Measurements from ENCODE around the gene SGTA.

Gene SGTA

DNA sequence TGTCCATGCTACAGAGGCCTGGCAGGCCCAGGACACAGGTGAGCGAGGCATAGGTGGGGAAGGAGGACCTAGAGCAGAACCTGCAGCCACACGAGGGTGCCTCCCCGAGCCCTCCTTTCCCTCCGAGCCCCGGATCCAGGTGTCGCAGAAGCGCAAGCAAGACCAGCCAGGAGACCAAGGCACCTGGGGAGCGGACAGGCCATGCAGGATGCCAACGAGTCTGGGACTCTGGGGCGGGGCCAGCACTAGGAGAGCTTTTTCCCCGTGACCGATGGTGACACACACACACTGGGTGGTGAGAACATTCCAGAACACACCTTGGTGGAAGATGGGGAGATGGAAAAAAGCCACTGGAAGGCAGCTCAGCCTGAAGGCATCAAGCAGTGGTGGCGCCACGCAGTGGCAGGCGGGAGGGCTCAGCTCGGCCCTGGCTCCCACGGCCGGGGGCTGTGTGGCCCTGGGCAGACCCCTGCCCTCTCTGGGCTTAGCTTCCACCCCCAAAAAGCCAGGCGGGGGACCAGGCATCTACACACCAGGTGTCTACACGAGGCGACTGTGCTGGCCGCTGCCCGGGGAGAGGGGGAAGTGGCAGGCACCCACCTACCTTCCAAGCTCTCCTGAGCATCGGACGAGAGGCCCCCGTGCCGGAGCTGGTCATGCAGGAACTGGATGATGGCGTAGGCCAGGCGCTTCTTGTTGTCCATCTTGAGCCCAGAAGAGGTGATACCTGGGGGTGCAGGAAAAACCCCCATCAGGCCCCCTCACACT lies 14.5 kb downstream of the SGTA start:
- FAIRE-seq = no peak

DNA sequence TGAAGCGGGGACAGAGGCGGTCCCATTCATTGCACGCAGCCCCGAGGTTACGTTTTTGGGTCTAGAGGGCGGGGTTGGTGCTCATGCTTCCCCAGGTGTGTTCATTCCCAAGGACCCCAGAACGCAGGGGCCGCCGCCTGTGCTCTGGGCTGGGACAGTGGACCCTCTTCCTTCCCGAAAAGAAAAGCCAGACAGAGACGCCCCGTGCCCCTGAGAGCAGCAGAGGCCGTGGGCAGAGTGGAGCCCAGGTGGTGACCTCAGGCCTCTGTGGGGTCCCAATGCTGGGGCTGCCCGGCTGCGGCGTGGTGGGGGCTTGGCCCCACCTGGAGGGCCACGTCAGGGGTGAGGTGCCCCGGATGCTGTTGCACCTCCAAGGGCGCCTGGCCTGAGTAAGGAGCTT lies 15.4 kb downstream of the SGTA start:
- FAIRE-seq = no peak

DNA sequence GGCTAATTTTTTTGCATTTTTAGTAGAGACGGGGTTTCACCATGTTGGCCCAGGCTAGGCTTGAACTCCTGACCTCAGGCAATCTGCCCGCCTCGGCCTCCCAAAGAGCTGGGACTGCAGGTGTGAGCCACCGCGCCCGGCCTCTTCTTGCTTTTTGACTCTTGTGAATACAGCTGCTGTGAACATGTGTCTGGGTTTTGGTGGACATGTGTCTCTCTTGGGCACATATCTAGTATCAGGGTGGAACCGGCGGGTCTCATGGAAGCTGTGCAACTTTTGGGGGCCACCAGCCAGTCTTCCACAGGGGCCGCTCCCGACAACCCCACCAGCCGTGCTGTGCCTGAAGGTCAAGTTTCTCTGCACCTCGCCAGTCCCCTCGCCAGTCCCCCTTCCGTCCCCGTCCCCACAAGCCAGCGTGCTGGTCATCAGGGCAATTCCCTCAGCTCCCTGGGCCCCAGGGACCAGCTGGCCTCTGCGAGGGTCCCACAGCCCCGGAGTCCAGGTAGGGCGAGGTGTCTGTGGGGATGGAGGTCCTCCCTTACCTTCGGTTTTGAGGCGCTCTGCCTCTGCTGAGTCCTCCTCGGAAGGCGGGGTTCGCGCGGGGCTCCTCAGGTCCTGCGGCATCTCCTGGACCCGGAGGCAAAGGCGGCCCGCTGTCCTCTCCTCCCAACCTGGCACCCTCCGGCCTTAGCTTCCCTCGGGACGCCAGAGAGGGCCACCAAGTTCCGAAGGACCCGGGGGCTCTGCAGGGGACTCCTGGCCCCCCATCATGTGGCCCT lies 16.3 kb downstream of the SGTA start:
- FAIRE-seq = no peak

DNA sequence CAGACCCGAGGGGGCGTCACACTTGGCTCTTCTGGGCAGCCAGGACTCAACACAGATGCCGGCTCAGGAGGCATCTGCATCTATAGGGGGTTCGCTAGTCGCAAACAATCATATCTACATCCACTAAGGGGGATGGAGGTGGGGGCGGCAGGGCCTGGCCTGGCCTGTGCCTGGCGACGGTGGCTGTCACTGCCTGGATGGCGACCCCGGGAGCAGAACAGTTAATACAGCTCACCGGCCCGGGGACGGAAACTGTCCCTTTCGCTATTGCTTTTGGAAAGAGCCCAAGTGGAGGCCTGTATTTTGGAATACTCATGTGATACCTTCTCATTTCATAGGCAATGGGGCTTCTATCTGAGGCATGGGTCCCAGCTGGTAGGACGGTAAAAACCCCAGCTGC lies 17.7 kb downstream of the SGTA start:
- no peak for FAIRE-seq

DNA sequence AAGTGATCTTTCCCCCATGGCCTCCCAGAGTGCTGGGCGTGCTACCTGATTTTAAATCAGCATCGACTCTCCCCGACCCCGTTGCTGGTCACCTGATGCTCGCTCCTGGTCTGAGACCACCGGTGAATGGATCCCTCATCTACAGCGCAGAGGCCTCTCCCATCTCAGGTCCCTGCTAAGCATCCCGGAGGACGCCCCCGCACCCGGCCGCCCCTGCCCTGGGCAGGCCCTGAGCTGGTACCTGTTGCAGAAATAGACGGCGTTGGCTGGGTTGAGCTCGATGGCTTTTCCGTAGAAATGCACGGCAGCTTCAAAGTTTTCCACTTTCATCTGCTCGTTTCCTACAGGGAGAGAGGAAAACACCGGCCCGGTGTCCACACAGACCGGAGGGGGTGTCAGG lies 18.1 kb downstream of the SGTA start:
- FAIRE-seq = no peak

DNA sequence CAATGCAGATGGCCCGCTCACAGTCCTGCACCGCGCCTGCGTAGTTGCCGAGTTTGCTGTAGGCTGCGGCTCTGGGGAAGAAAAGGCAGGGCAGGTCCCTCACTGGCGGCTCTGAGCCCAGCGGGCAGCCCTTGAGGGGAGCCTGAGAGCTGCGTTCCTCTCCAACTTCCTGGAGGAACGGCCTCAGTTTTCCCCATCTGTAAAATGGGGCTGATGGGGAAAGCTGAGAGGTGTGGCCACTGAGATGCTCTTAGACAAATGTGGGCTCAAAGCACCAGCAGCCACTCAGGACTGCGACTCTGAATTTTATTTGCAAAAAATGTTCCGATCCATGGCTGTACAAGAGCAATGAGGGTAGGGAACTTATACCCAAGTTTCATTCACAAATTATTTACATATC lies 19.4 kb downstream of the SGTA start:
- no peak for FAIRE-seq

DNA sequence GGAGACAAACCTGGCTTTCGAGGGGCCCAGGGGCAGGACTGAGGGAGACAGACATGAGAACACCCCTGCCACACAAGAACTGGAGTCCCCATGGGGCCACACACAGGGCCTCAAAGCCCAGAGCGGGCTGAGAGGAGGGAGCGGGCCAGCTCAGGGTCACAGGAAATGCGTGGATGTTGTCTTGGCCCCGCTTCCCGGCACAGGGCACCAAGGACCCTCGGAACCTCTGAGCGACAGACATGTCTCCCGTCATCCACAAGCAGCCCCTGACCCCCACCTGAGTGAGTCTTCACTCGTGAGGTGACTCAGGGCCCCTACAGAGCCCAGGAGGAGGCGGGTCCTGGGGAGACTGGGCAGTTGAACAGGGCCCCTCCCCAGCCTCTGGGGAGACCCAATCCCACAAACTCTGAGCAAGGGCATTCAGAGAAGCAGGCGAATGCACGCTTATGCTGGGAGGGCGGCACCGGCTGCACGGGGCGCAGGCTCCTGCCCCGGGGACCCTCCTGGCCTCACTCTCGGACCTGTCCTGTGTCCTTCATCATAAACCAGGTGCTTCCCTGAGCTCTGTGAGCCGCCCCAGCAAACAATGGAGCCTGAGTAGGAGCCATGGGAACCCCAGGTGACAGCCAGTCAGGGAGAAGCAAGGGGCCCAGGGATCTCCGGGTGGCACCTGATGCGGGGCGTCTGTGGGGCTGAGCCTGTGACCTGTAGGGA lies 20.1 kb downstream of the SGTA start:
- no peak for FAIRE-seq

DNA sequence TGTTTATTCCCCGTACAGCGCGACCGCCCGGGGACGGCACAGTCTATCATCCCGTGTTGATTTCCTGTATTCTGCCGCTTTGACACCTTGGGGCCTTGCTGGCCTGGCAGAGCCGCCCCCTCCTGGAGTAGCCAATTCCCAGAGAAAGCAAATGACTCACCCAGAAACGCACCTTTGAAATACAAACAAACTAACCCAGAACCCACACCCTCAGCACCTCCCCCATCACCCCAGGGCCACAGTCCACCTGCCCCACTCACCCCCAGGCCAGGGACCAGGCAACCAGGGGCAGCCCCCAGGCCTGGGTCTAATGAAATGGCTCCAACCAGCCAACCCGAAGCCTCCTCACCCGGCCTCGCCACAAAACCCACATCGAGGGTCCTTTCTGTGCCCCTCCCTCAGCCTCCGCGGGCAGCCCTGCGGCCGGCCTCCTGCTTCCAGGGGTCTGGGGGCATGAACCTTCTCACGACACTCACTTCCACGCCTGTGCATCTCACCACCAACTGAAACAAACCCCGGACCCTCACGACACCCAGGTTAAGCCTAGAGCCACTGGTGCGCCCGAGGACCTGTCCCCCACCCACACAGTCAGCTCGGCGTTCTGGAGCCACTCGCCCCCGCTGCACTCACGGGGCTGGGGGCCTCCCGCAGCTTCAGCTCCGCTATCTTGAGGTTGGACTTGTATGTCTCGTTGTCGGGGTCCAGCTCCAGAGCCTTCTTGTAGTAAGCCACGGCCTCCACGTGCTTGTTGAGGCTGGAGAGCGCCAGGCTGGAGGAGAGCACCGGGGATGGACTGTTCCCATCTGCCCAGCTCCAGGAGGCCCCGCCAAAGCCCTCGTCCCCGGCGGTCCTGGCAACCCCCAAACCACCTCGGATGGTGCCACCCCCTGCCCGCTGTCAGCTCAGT lies 20.9 kb downstream of the SGTA start:
- no peak for FAIRE-seq

DNA sequence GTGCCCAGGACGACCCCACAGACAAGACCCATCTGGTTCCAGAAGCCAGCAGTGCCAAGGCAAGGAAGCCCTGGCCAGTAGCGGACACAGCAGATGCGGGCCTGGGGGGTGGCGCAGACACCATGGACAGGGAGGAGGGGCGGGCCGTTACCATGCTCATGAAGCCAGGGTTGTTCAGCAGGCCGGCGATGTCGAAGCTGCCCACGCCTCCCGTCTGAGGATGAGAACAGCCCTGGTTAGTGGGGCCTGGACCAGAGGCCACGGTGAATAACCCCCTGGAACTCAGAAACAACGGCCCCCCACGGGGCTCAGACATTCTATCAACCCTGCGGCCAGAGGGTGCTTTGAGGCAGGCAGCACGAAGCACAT lies 21.8 kb downstream of the SGTA start:
- no peak for FAIRE-seq

DNA sequence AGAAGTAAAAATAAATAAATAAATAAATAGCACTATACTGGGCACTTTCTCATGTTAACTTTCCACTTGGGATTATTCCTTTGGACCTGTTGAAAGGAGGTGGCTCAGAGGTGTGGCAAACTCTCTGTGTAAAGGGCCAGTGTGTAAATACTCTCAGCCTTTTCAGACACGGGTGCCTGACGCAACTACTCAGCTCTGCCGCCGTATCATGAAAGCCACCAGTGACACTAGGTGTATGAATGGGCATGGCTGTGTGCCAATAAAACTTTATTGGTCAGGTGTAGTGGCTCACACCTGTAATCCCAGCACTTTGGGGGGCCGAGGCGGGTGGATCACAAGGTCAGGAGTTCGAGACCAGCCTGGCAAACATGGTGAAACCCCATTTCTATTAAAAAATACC lies 23.1 kb downstream of the SGTA start:
- no peak for FAIRE-seq

DNA sequence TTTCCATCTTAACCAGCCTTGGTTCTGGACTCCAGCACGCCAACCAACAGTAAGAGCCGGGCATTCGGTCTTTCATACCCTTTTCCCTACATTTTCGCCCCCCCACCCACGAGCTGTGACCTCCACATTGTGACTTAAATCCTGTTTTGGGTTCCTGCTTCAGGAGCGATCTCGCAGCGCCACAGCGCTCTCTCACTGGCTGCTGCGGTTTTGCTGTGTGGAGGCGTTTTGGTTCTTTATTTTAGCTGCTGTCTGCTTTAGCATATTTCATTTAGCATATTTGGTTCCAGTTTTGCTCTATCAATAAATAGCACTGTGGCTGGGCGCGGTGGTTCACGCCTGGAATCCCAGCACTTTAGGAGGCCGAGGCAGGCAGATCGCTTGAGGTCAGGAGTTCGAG lies 23.7 kb downstream of the SGTA start:
- FAIRE-seq = no peak

DNA sequence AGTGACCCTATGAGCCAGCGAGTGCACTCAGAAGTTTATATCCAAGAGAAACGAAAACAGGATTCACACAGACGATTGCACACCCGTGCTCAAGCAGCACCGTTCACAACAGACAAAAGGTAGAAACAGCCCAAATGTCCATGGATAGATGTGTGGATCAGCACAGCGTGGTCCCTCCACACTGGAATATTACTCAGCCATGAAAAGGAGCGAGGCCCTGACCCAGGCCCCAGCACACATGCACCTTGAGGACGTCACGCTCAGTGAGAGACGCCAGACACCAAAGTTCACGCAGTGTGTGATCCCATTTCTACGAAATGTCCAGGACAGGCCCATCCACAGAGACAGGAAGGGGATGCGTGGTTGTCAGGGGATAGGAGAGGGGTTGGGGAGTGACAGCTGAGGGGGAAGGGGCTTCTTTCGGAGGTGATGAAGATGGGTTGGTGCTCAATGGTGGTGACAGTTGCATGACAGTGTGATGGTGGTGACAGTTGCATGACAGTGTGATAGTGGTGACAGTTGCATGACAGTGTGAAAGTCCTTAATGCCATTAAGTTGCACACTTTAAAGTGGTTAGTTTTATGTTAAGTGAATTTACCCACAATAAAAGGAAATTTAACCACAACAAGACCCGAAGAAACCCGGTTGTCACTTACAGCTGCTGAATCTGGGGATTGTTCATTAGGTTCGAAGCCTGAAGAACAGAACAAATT lies 24.3 kb downstream of the SGTA start:
- FAIRE-seq = no peak

DNA sequence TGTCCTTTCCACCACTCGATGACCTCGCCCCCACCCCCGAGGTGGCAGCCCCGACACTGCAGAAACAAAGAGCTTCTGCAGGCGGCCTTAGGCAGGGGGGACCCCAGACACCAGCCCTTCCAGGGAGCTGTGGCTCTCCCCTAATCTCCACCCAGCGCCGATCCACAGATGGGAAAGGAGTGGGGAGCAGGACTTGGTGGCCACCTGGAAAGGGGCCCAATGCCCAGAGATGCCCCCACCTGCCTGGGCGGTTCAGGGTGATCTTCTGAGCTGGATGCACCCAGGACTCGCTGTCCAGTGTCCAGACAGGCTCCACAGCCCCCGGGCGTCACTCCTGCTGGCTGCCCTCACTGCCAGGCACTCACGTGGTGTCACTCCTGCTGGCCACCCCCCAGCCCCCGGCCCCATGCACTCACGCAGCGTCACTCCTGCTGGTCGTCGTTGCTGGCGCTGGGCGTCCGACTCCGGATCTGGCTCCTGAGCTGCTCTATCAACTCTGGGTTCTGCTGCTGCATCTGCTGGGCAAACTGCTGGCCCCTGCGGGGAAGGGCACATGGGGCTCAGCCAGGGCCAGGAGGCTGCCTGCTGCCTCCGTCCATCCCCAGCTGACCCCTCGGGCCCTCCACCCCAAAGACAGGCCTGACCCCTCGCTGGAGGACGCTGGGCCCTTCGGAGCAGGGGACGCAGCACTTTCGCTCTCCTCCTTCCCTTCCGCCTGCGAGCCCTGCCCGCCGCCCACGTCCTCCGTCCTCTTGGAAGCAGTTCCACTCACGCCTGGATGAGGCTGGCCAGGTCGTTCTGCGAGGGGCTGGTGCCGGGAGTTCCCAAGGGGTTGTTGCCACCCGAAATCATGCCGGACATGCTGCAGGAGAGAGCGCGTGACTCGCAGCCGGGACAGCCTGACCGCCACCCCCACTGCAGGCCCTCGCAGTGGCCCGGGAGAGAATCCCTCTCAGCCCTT lies 25.9 kb downstream of the SGTA start:
- no peak for FAIRE-seq

DNA sequence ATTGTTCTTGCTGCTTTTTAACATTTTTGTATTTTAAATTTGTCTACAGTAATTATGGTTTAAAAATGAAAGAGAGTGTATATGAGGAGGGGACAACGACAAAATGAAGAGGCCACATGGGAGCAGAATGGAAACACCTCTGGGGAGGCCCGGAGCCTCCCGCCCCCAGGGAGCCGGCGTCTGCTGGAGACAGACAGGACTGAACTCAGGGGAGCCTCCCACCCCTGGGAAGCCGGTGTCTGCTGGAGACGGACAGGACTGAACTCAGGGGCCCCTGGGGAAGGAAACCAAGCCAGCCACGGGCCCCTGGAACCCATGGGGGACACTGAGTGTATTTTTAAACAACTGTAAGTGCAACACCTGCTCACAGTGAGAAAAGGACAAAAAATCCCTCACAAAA lies 26.6 kb downstream of the SGTA start:
- FAIRE-seq = no peak

DNA sequence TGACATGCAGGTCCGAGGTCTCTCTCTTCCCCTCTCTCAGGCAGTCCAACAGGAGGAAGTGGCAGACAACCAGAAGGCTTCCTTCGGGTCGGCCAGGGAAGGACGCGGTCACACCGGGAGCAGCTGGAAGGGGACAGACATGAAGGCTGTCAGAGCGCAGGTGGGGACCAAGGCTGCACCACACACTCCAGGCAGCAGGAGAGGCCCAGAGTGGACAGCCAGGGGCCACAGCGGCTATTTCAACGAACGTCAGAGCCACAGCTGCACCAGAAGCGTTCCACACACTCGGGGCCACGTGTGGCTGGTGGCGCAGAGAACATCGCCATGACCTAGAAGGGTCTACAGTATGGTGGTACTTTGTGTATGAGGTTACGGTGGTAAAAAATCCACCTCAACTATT lies 27.3 kb downstream of the SGTA start:
- no peak for FAIRE-seq

DNA sequence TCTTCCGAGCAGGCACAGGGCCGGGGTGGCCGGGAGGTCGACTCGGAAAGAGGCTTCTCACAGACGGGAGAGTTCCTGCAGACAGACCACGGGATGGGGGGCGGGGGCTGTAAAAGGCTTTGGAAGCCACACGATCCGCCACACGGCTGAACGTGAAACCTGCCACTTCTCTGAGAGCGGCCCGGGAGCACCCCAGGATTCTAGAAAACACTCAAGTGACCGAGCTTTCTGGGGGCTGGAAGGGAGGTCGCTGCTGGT lies 27.7 kb downstream of the SGTA start:
- no peak for FAIRE-seq

DNA sequence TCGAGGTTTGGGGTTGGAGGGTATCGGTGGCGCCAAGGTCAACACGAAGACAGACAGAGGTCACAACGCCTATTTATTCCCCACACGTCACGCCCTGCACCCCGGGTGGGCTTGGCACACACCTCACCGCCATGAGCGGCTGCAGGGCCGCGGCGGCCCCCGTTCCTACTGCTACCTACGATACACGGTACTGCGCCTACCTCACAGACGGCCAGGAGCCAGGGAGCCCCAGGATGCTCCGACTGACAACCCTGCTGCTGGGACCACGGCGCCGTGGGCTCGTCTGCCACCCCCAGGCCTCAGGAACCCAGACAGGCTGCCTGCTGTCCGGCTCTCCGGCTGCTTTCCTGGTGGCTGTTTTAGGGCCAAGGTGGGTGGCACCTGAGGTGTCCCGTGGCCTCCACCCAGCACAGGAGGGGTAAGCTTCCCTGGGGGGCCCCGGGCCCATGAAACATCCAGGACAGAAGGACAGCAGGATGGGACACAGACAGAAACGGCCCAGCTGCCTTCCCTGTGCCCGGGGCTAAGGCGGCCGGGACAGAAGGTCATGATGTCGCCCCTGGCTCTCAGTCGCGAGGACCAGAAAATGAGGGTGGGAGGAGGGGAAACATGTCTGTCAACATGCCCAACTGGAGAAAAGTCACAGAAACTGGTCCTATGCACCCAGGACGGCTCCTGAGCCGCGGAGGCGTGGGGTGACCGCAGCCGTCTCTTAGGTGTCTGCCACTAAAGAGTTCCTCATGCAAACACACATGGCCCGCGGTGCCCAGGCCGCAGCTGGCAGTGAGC lies 28.2 kb downstream of the SGTA start:
- FAIRE-seq = no peak

DNA sequence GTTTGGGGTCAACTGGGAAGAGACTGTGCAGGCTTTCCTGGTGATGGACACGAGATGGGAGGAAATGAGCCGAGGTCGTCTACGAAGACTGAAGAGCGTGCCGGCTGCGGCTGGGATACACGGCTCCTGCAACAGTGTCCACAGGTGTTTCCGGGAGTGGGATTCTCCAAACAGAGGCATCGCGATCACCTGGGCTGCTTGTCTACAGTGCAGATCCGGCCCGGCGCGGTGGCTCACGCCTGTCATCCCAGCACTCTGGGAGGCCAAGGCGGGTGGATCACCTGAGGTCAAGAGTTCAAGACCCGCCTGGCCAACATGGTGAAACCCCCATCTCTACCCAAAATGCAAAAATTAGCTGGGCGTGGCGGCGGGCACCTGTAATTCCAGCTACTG lies 31.6 kb downstream of the SGTA start:
- FAIRE-seq = no peak

DNA sequence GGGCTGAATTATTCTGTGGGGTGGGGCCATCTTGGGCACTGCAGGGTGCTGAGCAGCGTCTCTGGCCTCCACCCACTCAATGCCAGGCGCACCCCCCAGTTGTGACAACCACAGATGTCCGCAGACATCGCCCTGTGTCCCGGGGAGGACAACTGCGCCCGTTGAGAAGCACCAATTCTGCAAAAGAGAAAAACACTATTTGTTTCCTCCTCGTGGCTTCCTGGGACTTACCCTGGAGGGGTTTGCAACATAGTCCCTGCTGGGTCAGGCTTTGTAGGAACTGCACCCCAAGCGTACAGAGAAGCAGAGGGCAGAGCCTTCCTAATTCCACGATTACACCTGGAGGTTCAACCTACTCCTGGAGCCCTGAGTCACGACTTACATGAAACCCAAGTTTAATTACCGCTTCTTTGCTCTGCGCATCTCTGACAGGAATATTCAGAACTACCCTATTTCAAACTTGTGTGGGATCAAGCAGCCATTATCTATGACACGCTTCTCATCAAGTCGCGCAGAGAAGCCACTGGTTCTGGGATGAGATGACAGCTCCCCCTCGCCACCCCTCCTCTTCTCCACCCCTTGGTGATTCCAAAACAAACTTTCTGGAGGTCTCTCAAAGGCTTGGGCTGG lies 32.1 kb downstream of the SGTA start:
- FAIRE-seq = no peak

DNA sequence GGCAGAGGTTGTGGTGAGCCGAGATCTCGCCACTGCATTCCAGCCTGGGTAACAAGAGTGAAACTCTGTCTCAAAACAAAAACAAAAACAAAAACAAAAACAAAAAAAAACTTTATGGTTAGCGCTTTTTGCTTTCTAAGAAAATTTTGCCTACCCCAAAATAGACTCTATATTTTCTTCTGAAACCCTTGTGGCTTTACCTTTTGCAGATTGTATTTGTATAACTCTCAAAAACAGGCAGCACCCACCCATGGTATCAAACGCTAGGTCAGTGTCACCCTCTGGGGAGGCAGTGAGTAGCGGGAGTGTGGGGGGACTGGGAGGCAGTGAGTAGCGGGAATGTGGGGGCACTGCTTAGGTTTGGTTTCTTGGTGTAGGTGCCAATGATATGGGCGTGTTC lies 35.7 kb downstream of the SGTA start:
- FAIRE-seq = no peak

Measured in colon (tissue), 2 donors.